ENCODE measurements around the gene SGTB.

- TF ChIP-seq, protein P1, sequence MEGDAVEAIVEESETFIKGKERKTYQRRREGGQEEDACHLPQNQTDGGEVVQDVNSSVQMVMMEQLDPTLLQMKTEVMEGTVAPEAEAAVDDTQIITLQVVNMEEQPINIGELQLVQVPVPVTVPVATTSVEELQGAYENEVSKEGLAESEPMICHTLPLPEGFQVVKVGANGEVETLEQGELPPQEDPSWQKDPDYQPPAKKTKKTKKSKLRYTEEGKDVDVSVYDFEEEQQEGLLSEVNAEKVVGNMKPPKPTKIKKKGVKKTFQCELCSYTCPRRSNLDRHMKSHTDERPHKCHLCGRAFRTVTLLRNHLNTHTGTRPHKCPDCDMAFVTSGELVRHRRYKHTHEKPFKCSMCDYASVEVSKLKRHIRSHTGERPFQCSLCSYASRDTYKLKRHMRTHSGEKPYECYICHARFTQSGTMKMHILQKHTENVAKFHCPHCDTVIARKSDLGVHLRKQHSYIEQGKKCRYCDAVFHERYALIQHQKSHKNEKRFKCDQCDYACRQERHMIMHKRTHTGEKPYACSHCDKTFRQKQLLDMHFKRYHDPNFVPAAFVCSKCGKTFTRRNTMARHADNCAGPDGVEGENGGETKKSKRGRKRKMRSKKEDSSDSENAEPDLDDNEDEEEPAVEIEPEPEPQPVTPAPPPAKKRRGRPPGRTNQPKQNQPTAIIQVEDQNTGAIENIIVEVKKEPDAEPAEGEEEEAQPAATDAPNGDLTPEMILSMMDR (IDR thresholded peaks at IDR 0.05; ENCODE audit: low read length), result no peak
- TF ChIP-seq EZH2 (optimal IDR thresholded peaks at IDR 0.05; ENCODE audit: low read depth, low read length), result no peak
Measured at GRCh38 chr5:65704621-65705239, 17.2 kb downstream of the SGTB start.
